CD14-positive monocyte (primary cell): ENCODE results near the gene SPAG8. TPM values are rescaled to one million over a fixed set of nuclear protein-coding genes. Genes with fewer than 3 reads are reported as not detected.

Experiments
- DNase-seq, 3 donors: peaks; one replicate each; pipeline ENCODE4 v3.0.0-alpha.2; 2011 to 2022
- H2AFZ ChIP-seq: 2 replicates; pipeline ENCODE4 v1.6.0; 2012; ENCODE audit warnings: mild to moderate bottlenecking, low read depth, low read length, inconsistent platforms; ENCODE audit not compliant: insufficient read depth, poor library complexity, severe bottlenecking
- H3K27ac ChIP-seq, 2 donors: 1 replicate in 1 of 2; 2 replicates in 1 of 2; pipeline ENCODE4 v1.5.1; 2012 to 2013; ENCODE audit warnings: low read length in 2 of 2, control low read depth in 1 of 2, inconsistent platforms in 1 of 2, low read depth in 1 of 2, mild to moderate bottlenecking in 1 of 2
- H3K27me3 ChIP-seq, 2 donors: one replicate each; pipeline versions ENCODE4 v1.6.0 to v1.6.1; 2011 to 2013; ENCODE audit warnings: low read length in 2 of 2; ENCODE audit not compliant: control insufficient read depth in 2 of 2, insufficient read depth in 2 of 2
- H3K36me3 ChIP-seq, 2 donors: replicated peaks in 1 of 2; 1 replicate in 1 of 2; 2 replicates in 1 of 2; pipeline versions ENCODE4 v1.5.1 to v1.6.1; 2012 to 2013; ENCODE audit warnings: low read length in 2 of 2, control low read depth in 1 of 2, inconsistent platforms in 1 of 2, mild to moderate bottlenecking in 1 of 2; ENCODE audit not compliant: insufficient read depth in 2 of 2, control insufficient read depth in 1 of 2
- H3K4me1 ChIP-seq, 2 donors: 1 replicate in 1 of 2; 2 replicates in 1 of 2; pipeline versions ENCODE4 v1.5.1 to v1.6.1; 2012 to 2013; ENCODE audit warnings: low read length in 2 of 2, control low read depth in 1 of 2, inconsistent platforms in 1 of 2, mild to moderate bottlenecking in 1 of 2, moderate library complexity in 1 of 2; ENCODE audit not compliant: insufficient read depth in 2 of 2, control insufficient read depth in 1 of 2
- H3K4me2 ChIP-seq: replicated peaks from 2 replicates; pipeline ENCODE3; 2012; ENCODE audit warnings: low read length, moderate library complexity, mild to moderate bottlenecking; ENCODE audit not compliant: poor library complexity, severe bottlenecking; ENCODE audit errors: extremely low read depth
- H3K4me3 ChIP-seq, 3 experiments: fragments of 200-600 bp in 1 of 3; sonication (generic) in 1 of 3; replicated peaks in 1 of 3; 1 replicate in 2 of 3; 2 replicates in 1 of 3; pipeline ENCODE4 v1.5.1; 2011 to 2013; ENCODE audit warnings: low read length in 3 of 3, mild to moderate bottlenecking in 3 of 3, control low read depth in 2 of 3, low read depth in 2 of 3, inconsistent platforms in 1 of 3, moderate library complexity in 1 of 3
- H3K79me2 ChIP-seq: 2 replicates; pipeline ENCODE4 v1.6.0; 2012; ENCODE audit warnings: mild to moderate bottlenecking, control low read depth, inconsistent platforms, low read length, moderate library complexity; ENCODE audit not compliant: insufficient read depth
- H3K9ac ChIP-seq: 2 replicates; pipeline ENCODE4 v1.6.0; 2017; ENCODE audit warnings: low read length, mild to moderate bottlenecking; ENCODE audit not compliant: insufficient read depth, poor library complexity, severe bottlenecking
- H3K9me3 ChIP-seq, 2 donors: replicated peaks in 1 of 2; 1 replicate in 1 of 2; 2 replicates in 1 of 2; pipeline versions ENCODE4 v1.5.1 to v1.6.1; 2012 to 2013; ENCODE audit warnings: low read length in 2 of 2, control low read depth in 1 of 2; ENCODE audit not compliant: control insufficient read depth in 1 of 2, insufficient read depth in 1 of 2
- H4K20me1 ChIP-seq: 2 replicates; pipeline ENCODE4 v1.6.0; 2012; ENCODE audit warnings: mild to moderate bottlenecking, low read length, control low read depth, moderate library complexity; ENCODE audit not compliant: insufficient read depth
- H3K27ac Mint-ChIP-seq, 7 donors: one replicate each; pipeline ENCODE4 v1.8.0; 2020; ENCODE audit warnings: mild to moderate bottlenecking in 7 of 7, mixed read lengths in 7 of 7, moderate library complexity in 6 of 7, inconsistent platforms in 2 of 7
- H3K27me3 Mint-ChIP-seq, 3 donors: one replicate each; pipeline ENCODE4 v1.8.0; 2021 to 2022; ENCODE audit warnings: low read depth in 3 of 3, mild to moderate bottlenecking in 3 of 3, mixed read lengths in 3 of 3, moderate library complexity in 3 of 3, inconsistent platforms in 1 of 3
- H3K36me3 Mint-ChIP-seq, 2 donors: one replicate each; pipeline ENCODE4 v1.8.0; 2020; ENCODE audit warnings: mixed read lengths in 2 of 2, inconsistent platforms in 1 of 2, mild to moderate bottlenecking in 1 of 2
- H3K4me1 Mint-ChIP-seq: one replicate; pipeline ENCODE4 v1.8.0; 2020; ENCODE audit warnings: mild to moderate bottlenecking, mixed read lengths
- H3K4me3 Mint-ChIP-seq, 2 donors: one replicate each; pipeline ENCODE4 v1.8.0; 2020; ENCODE audit warnings: mild to moderate bottlenecking in 2 of 2, mixed read lengths in 2 of 2, moderate library complexity in 1 of 2
- H3K9me3 Mint-ChIP-seq, 7 donors: one replicate each; pipeline ENCODE4 v1.8.0; 2020 to 2022; ENCODE audit warnings: mixed read lengths in 7 of 7, mild to moderate bottlenecking in 6 of 7, moderate library complexity in 6 of 7, inconsistent platforms in 2 of 7
- CTCF ChIP-seq: fragments of 200-600 bp; IDR thresholded peaks from one replicate; pipeline ENCODE4 v1.8.0; 2022; ENCODE audit warnings: antibody characterized with exemption, mild to moderate bottlenecking
- WGBS: methylation state at CpG from one replicate; pipeline ENCODE4 v1.1.5; 2013; ENCODE audit warnings: missing lambda C conversion rate; ENCODE audit not compliant: insufficient coverage; 5-methylcytosine and 5-hydroxymethylcytosine counted together
- intact Hi-C, 2 donors: fragments of 100-400 bp; cut with micrococcal nuclease; formaldehyde crosslinking; loops; one replicate each; pipeline versions ENCODE4 v1.15.0 to v1.15.1; 2023
- polyA plus RNA-seq, 3 donors: library from polyadenylated mRNA; depleted of rRNA in 1 of 3; unstranded in 2 of 3; stranded (reverse) in 1 of 3; fragments of 300-500 nt in 2 of 3; fragments of >200 nt in 1 of 3; fragmentation: Illumina TruSeq in 2 of 3; gene quantifications; 1 replicate in 2 of 3; 2 replicates in 1 of 3; pipeline ENCODE4 v1.2.3, GENCODE V29; 2012 to 2021

Gene SPAG8
- polyA plus RNA-seq, 3 donors, result 0.52 to 2.9 (median 0.68) TPM

- DNase-seq, result peak; percentile 30 to 49 (median 38)
- peak; percentile 27 for TF ChIP-seq CTCF
- Histone ChIP-seq H3K27me3 (no peaks in the 10 kb centered on the region), H3K4me1 (peaks cover 35 to 44% of the 10 kb centered on the region in 2 donors), H3K4me3 (peak overlapping the region; percentile 78 to 90 (median 88)), H3K4me2 (peak overlapping the region; percentile 94), H3K9ac (peak overlapping the region; percentile 71), H3K27ac (peak overlapping the region; percentile 70 to 80), H3K79me2 (peaks cover 4% of the 10 kb centered on the region), H2AFZ (peak overlapping the region; percentile 99), H3K36me3 (no peaks in the 10 kb centered on the region), H3K9me3 (no peaks in the 10 kb centered on the region), H4K20me1 (no peaks in the 10 kb centered on the region)
- Mint-ChIP-seq H3K27ac (peak overlapping the region; percentile 17 to 90 (median 88)), H3K4me1 (peaks cover 34% of the 10 kb centered on the region), H3K4me3 (peak overlapping the region; percentile 88 to 94), H3K27me3 (peaks cover 1 to 9% (median 4%) of the 10 kb centered on the region in 3 donors), H3K36me3 (peaks cover 2 to 4% of the 10 kb centered on the region in 2 donors), H3K9me3 (no peaks in the 10 kb centered on the region)
- intact Hi-C loops, result loop anchor here (5.0 to 10.0 kb wide), 2 partner anchors 167 to 209 kb away; partner anchors contain the start of gene TESK1 (in 1 of the 2)
- WGBS, result 3% methylated on average over 26 of the region's 29 CpGs
These were observed 2.2 kb upstream of the SPAG8 start for GRCh38 chr9:35814106-35814840.

GRCh38 chr9:35813434-35814105 lies 1.5 kb upstream of the SPAG8 start:
- Mint-ChIP-seq H3K9me3 (no peaks in the 10 kb centered on the region), H3K36me3 (peaks cover 2 to 4% of the 10 kb centered on the region in 2 donors), H3K27me3 (peaks cover 1 to 9% (median 4%) of the 10 kb centered on the region in 3 donors), H3K4me1 (peaks cover 34% of the 10 kb centered on the region), H3K27ac (peak overlapping the region in 2 of 7 donors; percentile 84 to 89), H3K4me3 (no peak overlapping the region)
- DNase-seq, result no peak
- Histone ChIP-seq H2AFZ (no peak overlapping the region), H3K27me3 (no peaks in the 10 kb centered on the region), H3K9ac (no peak overlapping the region), H3K79me2 (peaks cover 4% of the 10 kb centered on the region), H3K4me3 (peak overlapping the region in 1 of 3 experiments; percentile 88), H3K27ac (no peak overlapping the region), H3K9me3 (no peaks in the 10 kb centered on the region), H4K20me1 (no peaks in the 10 kb centered on the region), H3K4me1 (peaks cover 35 to 44% of the 10 kb centered on the region in 2 donors), H3K36me3 (no peaks in the 10 kb centered on the region), H3K4me2 (peak overlapping the region; percentile 94)
- 100% methylated on average over 2 of the region's 10 CpGs for WGBS
- intact Hi-C loops, result loop anchor here (5.0 to 10.0 kb wide), 2 partner anchors 166 to 209 kb away; partner anchors contain the start of gene TESK1 (in 1 of the 2)
- no peak for TF ChIP-seq CTCF
